Measurements from ENCODE around the gene ZNF107. TPM values are rescaled to one million over a fixed set of nuclear protein-coding genes. Genes with fewer than 3 reads are reported as not detected.

The ZNF107 gene
- total RNA-seq, result 1.8 and 3.2 TPM in 2 replicates

- peaks cover 6% of the 10 kb centered on the region for H3K36me3 ChIP-seq (ENCODE audit: insufficient read depth, low read length)
- TF ChIP-seq, protein P1, sequence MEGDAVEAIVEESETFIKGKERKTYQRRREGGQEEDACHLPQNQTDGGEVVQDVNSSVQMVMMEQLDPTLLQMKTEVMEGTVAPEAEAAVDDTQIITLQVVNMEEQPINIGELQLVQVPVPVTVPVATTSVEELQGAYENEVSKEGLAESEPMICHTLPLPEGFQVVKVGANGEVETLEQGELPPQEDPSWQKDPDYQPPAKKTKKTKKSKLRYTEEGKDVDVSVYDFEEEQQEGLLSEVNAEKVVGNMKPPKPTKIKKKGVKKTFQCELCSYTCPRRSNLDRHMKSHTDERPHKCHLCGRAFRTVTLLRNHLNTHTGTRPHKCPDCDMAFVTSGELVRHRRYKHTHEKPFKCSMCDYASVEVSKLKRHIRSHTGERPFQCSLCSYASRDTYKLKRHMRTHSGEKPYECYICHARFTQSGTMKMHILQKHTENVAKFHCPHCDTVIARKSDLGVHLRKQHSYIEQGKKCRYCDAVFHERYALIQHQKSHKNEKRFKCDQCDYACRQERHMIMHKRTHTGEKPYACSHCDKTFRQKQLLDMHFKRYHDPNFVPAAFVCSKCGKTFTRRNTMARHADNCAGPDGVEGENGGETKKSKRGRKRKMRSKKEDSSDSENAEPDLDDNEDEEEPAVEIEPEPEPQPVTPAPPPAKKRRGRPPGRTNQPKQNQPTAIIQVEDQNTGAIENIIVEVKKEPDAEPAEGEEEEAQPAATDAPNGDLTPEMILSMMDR (IDR thresholded peaks at IDR 0.05; ENCODE audit: extremely low read depth, low read depth, low read length), result no peak
- peak within 1 kb of the TSS; percentile 89 for H3K4me3 ChIP-seq (ENCODE audit: insufficient read depth, low read length)
- H3K9me3 ChIP-seq (ENCODE audit: low read depth, low read length), result no peaks in the 10 kb centered on the region
- H3K79me2 ChIP-seq (ENCODE audit: insufficient read depth, low read length), result peaks cover 38% of the 10 kb centered on the region
- H3K4me1 ChIP-seq (ENCODE audit: insufficient read depth, low read length), result peaks cover 3% of the 10 kb centered on the region
- peak; percentile 94 for DNase-seq (ENCODE audit: insufficient read length, low spot score, missing footprints)
- H3K27me3 ChIP-seq (ENCODE audit: insufficient read depth, low read length), result no peaks in the 10 kb centered on the region
- H2AFZ ChIP-seq (ENCODE audit: low read length), result peak within 1 kb of the TSS; percentile 95
- peak within 1 kb of the TSS; percentile 63 for H3K27ac ChIP-seq (ENCODE audit: low read depth, low read length)
- no peaks in the 10 kb centered on the region for H4K20me1 ChIP-seq (ENCODE audit: insufficient read depth, low read length)
- H3K4me2 ChIP-seq (ENCODE audit: insufficient read depth, low read length), result peak within 1 kb of the TSS; percentile 86
These were observed at the start of gene ZNF107 for GRCh38 chr7:64665980-64666662. Gene ZNF107, plus strand, starts transcription at chr7:64666133. Its CDS starts 150 bp downstream, at chr7:64666283.

DNA sequence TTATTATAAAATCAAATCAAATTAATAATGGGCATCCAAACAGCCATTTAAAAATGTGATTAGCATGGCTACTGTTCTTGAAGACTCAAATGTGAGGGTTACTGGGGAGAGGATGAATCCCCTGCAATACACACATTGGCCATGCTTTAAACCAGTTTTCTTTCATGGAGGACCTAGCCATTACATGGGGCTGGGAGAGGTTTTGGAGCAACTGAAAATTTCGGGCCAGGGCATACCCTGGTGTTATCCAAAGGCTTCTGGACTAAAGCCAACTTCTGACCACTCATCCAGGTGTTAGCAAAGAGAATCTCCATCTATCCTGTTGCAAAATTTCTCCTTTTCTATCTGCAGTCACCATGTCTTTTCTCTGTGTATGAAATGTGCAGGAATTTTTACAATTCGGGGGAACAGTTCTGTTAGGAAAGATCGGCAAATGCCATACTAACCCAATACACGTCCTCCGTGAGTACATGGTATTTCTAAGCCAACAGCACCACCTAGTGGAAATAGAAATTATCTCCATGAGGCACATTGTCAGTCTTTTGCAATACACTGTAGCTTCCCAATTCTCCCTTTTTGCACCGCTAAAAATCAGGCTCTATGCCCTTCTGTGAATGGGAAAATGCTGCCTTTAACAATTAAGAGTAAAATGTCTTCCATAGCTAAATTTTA, 47.0 kb upstream of the ZNF107 start:
- Histone ChIP-seq H3K36me3 (ENCODE audit: insufficient read depth, low read length) (no peaks in the 10 kb centered on the region), H3K27me3 (ENCODE audit: insufficient read depth, low read length) (no peaks in the 10 kb centered on the region), H4K20me1 (ENCODE audit: insufficient read depth, low read length) (no peaks in the 10 kb centered on the region), H3K27ac (ENCODE audit: low read depth, low read length) (no peak overlapping the region), H3K79me2 (ENCODE audit: insufficient read depth, low read length) (no peaks in the 10 kb centered on the region), H3K9me3 (ENCODE audit: low read depth, low read length) (peaks cover 5% of the 10 kb centered on the region), H3K4me1 (ENCODE audit: insufficient read depth, low read length) (no peaks in the 10 kb centered on the region), H3K4me3 (ENCODE audit: insufficient read depth, low read length) (no peak overlapping the region), H3K4me2 (ENCODE audit: insufficient read depth, low read length) (no peak overlapping the region), H2AFZ (ENCODE audit: low read length) (no peak overlapping the region)
- no peak for DNase-seq (ENCODE audit: insufficient read length, low spot score, missing footprints)
- TF ChIP-seq, protein P1 (IDR thresholded peaks at IDR 0.05; ENCODE audit: extremely low read depth, low read depth, low read length), result peak; percentile 41

- Histone ChIP-seq H3K27ac (ENCODE audit: low read depth, low read length) (no peak overlapping the region), H3K79me2 (ENCODE audit: insufficient read depth, low read length) (no peaks in the 10 kb centered on the region), H3K4me1 (ENCODE audit: insufficient read depth, low read length) (no peaks in the 10 kb centered on the region), H3K4me3 (ENCODE audit: insufficient read depth, low read length) (no peak overlapping the region), H3K36me3 (ENCODE audit: insufficient read depth, low read length) (no peaks in the 10 kb centered on the region), H2AFZ (ENCODE audit: low read length) (no peak overlapping the region), H4K20me1 (ENCODE audit: insufficient read depth, low read length) (no peaks in the 10 kb centered on the region), H3K9me3 (ENCODE audit: low read depth, low read length) (peaks cover 5% of the 10 kb centered on the region), H3K27me3 (ENCODE audit: insufficient read depth, low read length) (no peaks in the 10 kb centered on the region), H3K4me2 (ENCODE audit: insufficient read depth, low read length) (no peak overlapping the region)
- TF ChIP-seq, protein P1 (IDR thresholded peaks at IDR 0.05; ENCODE audit: extremely low read depth, low read depth, low read length), result no peak
- no peak for DNase-seq (ENCODE audit: insufficient read length, low spot score, missing footprints)
These were observed 46.2 kb upstream of the ZNF107 start for GRCh38 chr7:64619705-64620104.

- Histone ChIP-seq H3K27ac (ENCODE audit: low read depth, low read length) (no peak overlapping the region), H3K9me3 (ENCODE audit: low read depth, low read length) (peaks cover 2% of the 10 kb centered on the region)
These were observed 44.3 kb upstream of the ZNF107 start for GRCh38 chr7:64621656-64622055.

More at GRCh38 chr7:64621656-64622055, 44.3 kb upstream of the ZNF107 start:
- DNase-seq (ENCODE audit: insufficient read length, low spot score, missing footprints), result no peak
- no peaks in the 10 kb centered on the region for H3K79me2 ChIP-seq (ENCODE audit: insufficient read depth, low read length)
- H3K4me1 ChIP-seq (ENCODE audit: insufficient read depth, low read length), result no peaks in the 10 kb centered on the region
- no peaks in the 10 kb centered on the region for H4K20me1 ChIP-seq (ENCODE audit: insufficient read depth, low read length)
- no peaks in the 10 kb centered on the region for H3K27me3 ChIP-seq (ENCODE audit: insufficient read depth, low read length)
- no peak overlapping the region for H2AFZ ChIP-seq (ENCODE audit: low read length)
- no peak overlapping the region for H3K4me3 ChIP-seq (ENCODE audit: insufficient read depth, low read length)
- no peaks in the 10 kb centered on the region for H3K36me3 ChIP-seq (ENCODE audit: insufficient read depth, low read length)
- H3K4me2 ChIP-seq (ENCODE audit: insufficient read depth, low read length), result no peak overlapping the region
- TF ChIP-seq, protein P1 (IDR thresholded peaks at IDR 0.05; ENCODE audit: extremely low read depth, low read depth, low read length), result no peak
